H1 (cell line): ENCODE data around the gene DCAF4. TPM values are rescaled to one million over a fixed set of nuclear protein-coding genes. Genes with fewer than 3 reads are reported as not detected.

ENCODE experiments used
- CTCF ChIA-PET: fragments of 300-600 bp; sonication (Branson Sonifier 250); formaldehyde crosslinking; loops from one replicate; lab custom pipeline; 2021; ENCODE audit not compliant: partially characterized antibody; lab: Charles Lee
- POLR2A ChIA-PET: fragments of 300-600 bp; sonication (Branson Sonifier 250); formaldehyde crosslinking; loops from one replicate; lab custom pipeline; 2021; ENCODE audit warnings: inconsistent platforms; ENCODE audit not compliant: partially characterized antibody; lab: Charles Lee
- DNase-seq, 2 experiments: peaks; one replicate each; pipeline versions ENCODE4 v3.0.0 to v3.0.0-alpha.2; 2010 to 2022; ENCODE audit warnings: low spot score in 2 of 2, low read depth in 1 of 2, mixed read lengths in 1 of 2
- FAIRE-seq: peaks from 2 replicates; lab custom pipeline; 2011; peaks lifted over from hg19 to GRCh38; lab: Jason Lieb, UNC
- H2AFZ ChIP-seq: 2 replicates; pipeline ENCODE4 v1.8.1; 2012; ENCODE audit warnings: low read length, inconsistent platforms
- H2AK5ac ChIP-seq: 2 replicates; pipeline ENCODE4 v1.6.1; 2013; ENCODE audit warnings: low read depth, low read length
- H2BK120ac ChIP-seq: replicated peaks from 2 replicates; pipeline ENCODE3; 2013; ENCODE audit warnings: low read depth, low read length, inconsistent platforms
- H2BK12ac ChIP-seq: 2 replicates; pipeline ENCODE4 v1.6.1; 2013; ENCODE audit warnings: low read depth, low read length
- H2BK15ac ChIP-seq: 2 replicates; pipeline ENCODE4 v1.6.1; 2013; ENCODE audit warnings: low read length
- H2BK20ac ChIP-seq: 2 replicates; pipeline ENCODE4 v1.6.1; 2013; ENCODE audit warnings: low read length
- H2BK5ac ChIP-seq: 2 replicates; pipeline ENCODE4 v1.6.1; 2013; ENCODE audit warnings: low read depth, low read length
- H3K14ac ChIP-seq: 2 replicates; pipeline ENCODE4 v1.6.1; 2013; ENCODE audit warnings: inconsistent platforms; ENCODE audit not compliant: insufficient read length
- H3K18ac ChIP-seq: 2 replicates; pipeline ENCODE4 v1.6.1; 2013; ENCODE audit warnings: low read length; ENCODE audit errors: extremely low read depth
- H3K23ac ChIP-seq: 2 replicates; pipeline ENCODE4 v1.6.1; 2013; ENCODE audit warnings: inconsistent platforms; ENCODE audit not compliant: insufficient read length
- H3K23me2 ChIP-seq: 2 replicates; pipeline ENCODE4 v1.6.1; 2013; ENCODE audit warnings: low read depth, low read length
- H3K27ac ChIP-seq: 2 replicates; pipeline ENCODE4 v1.6.1; 2011; ENCODE audit warnings: low read depth, low read length, inconsistent platforms
- H3K27me3 ChIP-seq, 4 experiments: replicated peaks in 1 of 4; 1 replicate in 1 of 4; 2 replicates in 3 of 4; pipeline versions ENCODE4 v1.6.1 to v1.8.1; 2011 to 2013; ENCODE audit warnings: low read length in 3 of 4, mild to moderate bottlenecking in 3 of 4, inconsistent platforms in 2 of 4, mixed read lengths in 2 of 4, moderate library complexity in 1 of 4; ENCODE audit not compliant: control insufficient read depth in 3 of 4, insufficient read depth in 3 of 4; ENCODE audit errors: extremely low read depth in 1 of 4
- H3K36me3 ChIP-seq, 4 experiments: 2 replicates each; pipeline versions ENCODE4 v1.6.1 to v1.8.1; 2011 to 2013; ENCODE audit warnings: mild to moderate bottlenecking in 4 of 4, low read length in 3 of 4, moderate library complexity in 2 of 4, control low read depth in 1 of 4, inconsistent platforms in 1 of 4; ENCODE audit not compliant: insufficient read depth in 4 of 4, control insufficient read depth in 2 of 4
- H3K4ac ChIP-seq: replicated peaks from 2 replicates; pipeline ENCODE3; 2013; ENCODE audit warnings: low read length, low read depth, mixed read lengths, inconsistent platforms; ENCODE audit not compliant: insufficient read length
- H3K4me1 ChIP-seq, 4 experiments: replicated peaks in 1 of 4; 1 replicate in 1 of 4; 2 replicates in 3 of 4; pipeline versions ENCODE4 v1.6.1 to v1.8.1; 2011 to 2013; ENCODE audit warnings: low read length in 3 of 4, inconsistent platforms in 2 of 4, mixed read lengths in 1 of 4; ENCODE audit not compliant: insufficient read depth in 4 of 4, control insufficient read depth in 3 of 4
- H3K4me2 ChIP-seq, 2 experiments: 2 replicates each; pipeline versions ENCODE4 v1.6.1 to v1.8.1; 2011 to 2013; ENCODE audit warnings: low read depth in 2 of 2, low read length in 2 of 2, control low read depth in 1 of 2, inconsistent platforms in 1 of 2, mild to moderate bottlenecking in 1 of 2; ENCODE audit not compliant: insufficient read depth in 1 of 2
- H3K4me3 ChIP-seq, 4 experiments: fragments of 200-600, 300-600 bp in 1 of 4; sonication (generic), shearing (Covaris generic), sonication (Bioruptor Twin) in 1 of 4; 2 replicates each; pipeline versions ENCODE4 v1.5.1 to v1.8.1; 2011 to 2016; ENCODE audit warnings: low read length in 4 of 4, low read depth in 3 of 4, control low read depth in 2 of 4, inconsistent platforms in 2 of 4, mild to moderate bottlenecking in 2 of 4, mixed read lengths in 1 of 4, moderate library complexity in 1 of 4; ENCODE audit not compliant: insufficient read depth in 2 of 4; ENCODE audit errors: extremely low read depth in 1 of 4
- H3K56ac ChIP-seq: replicated peaks from 2 replicates; pipeline ENCODE3; 2013; ENCODE audit warnings: low read depth, mild to moderate bottlenecking, mixed read lengths, low read length, inconsistent platforms; ENCODE audit not compliant: insufficient read length
- H3K79me1 ChIP-seq: 2 replicates; pipeline ENCODE4 v1.6.1; 2013; ENCODE audit warnings: low read depth, low read length, control low read depth
- H3K79me2 ChIP-seq, 2 experiments: 2 replicates each; pipeline versions ENCODE4 v1.6.1 to v1.8.1; 2012 to 2013; ENCODE audit warnings: low read length in 2 of 2, mild to moderate bottlenecking in 2 of 2, inconsistent platforms in 1 of 2; ENCODE audit not compliant: insufficient read depth in 2 of 2, control insufficient read depth in 1 of 2
- H3K9ac ChIP-seq, 4 experiments: replicated peaks in 1 of 4; 1 replicate in 1 of 4; 2 replicates in 3 of 4; pipeline versions ENCODE4 v1.6.1 to v1.8.1; 2011 to 2013; ENCODE audit warnings: low read depth in 3 of 4, low read length in 3 of 4, control low read depth in 2 of 4, mild to moderate bottlenecking in 2 of 4, moderate library complexity in 2 of 4, inconsistent platforms in 1 of 4; ENCODE audit errors: extremely low read depth in 1 of 4
- H3K9me3 ChIP-seq, 2 experiments: 2 replicates each; pipeline versions ENCODE4 v1.6.1 to v1.8.1; 2012 to 2013; ENCODE audit warnings: mild to moderate bottlenecking in 2 of 2, moderate library complexity in 2 of 2, control low read depth in 1 of 2, inconsistent platforms in 1 of 2, low read depth in 1 of 2, low read length in 1 of 2, mixed read lengths in 1 of 2; ENCODE audit not compliant: insufficient read depth in 2 of 2
- H4K20me1 ChIP-seq, 2 experiments: replicated peaks in 1 of 2; 2 replicates each; pipeline versions ENCODE3 to v1.8.1; 2011 to 2013; ENCODE audit warnings: inconsistent platforms in 2 of 2, low read length in 2 of 2, mild to moderate bottlenecking in 1 of 2; ENCODE audit not compliant: insufficient read depth in 2 of 2, control insufficient read depth in 1 of 2
- H4K5ac ChIP-seq: 2 replicates; pipeline ENCODE4 v1.6.1; 2013; ENCODE audit warnings: low read length, low read depth, mixed read lengths, inconsistent platforms; ENCODE audit not compliant: insufficient read length
- H4K8ac ChIP-seq: 2 replicates; pipeline ENCODE4 v1.8.0; 2013; ENCODE audit warnings: mild to moderate bottlenecking, moderate library complexity, low read length, inconsistent platforms; ENCODE audit not compliant: insufficient read depth; ENCODE audit errors: extremely low read depth
- H4K91ac ChIP-seq: replicated peaks from 2 replicates; pipeline ENCODE3; 2013; ENCODE audit warnings: low read length, mixed read lengths, inconsistent platforms; ENCODE audit not compliant: insufficient read length
- BRCA1 ChIP-seq: IDR thresholded peaks from 2 replicates; pipeline ENCODE4 v1.6.1; 2012; ENCODE audit warnings: low read depth, low read length, improper control_type of control experiment
- CTBP2 ChIP-seq: IDR thresholded peaks from 2 replicates; pipeline ENCODE4 v1.7.0; 2011; ENCODE audit warnings: borderline replicate concordance, mild to moderate bottlenecking, moderate library complexity, mixed read lengths, low read length; ENCODE audit not compliant: insufficient read depth, insufficient read length
- EP300 ChIP-seq, 2 experiments: IDR thresholded peaks; 1 replicate in 1 of 2; 2 replicates in 1 of 2; pipeline ENCODE4 v1.6.1; 2011 to 2012; ENCODE audit warnings: low read depth in 2 of 2, low read length in 2 of 2, mild to moderate bottlenecking in 2 of 2, borderline replicate concordance in 1 of 2, inconsistent platforms in 1 of 2, moderate library complexity in 1 of 2
- EZH2 ChIP-seq: fragments of 200-600 bp; sonication (generic); IDR thresholded peaks from 2 replicates; pipeline ENCODE4 v1.7.1; 2012; ENCODE audit warnings: low read depth, mild to moderate bottlenecking, moderate library complexity, low read length, inconsistent platforms; ENCODE audit not compliant: severe bottlenecking
- GTF2F1 ChIP-seq: IDR thresholded peaks from 2 replicates; pipeline ENCODE4 v1.6.1; 2012; ENCODE audit warnings: low read depth, low read length, improper control_type of control experiment, borderline replicate concordance
- HDAC6 ChIP-seq: IDR thresholded peaks from one replicate; pipeline ENCODE4 v1.7.1; 2012; ENCODE audit warnings: low read depth, mild to moderate bottlenecking, inconsistent platforms, low read length, moderate library complexity
- KDM1A ChIP-seq: fragments of 200-600, 300-600 bp; sonication (generic); IDR thresholded peaks from 2 replicates; pipeline ENCODE4 v1.7.1; 2016; ENCODE audit warnings: mild to moderate bottlenecking, low read length, borderline replicate concordance
- RFX5 ChIP-seq: IDR thresholded peaks from 2 replicates; pipeline ENCODE4 v1.6.1; 2011; ENCODE audit warnings: low read depth, low read length, improper control_type of control experiment, borderline replicate concordance
- SIRT6 ChIP-seq: IDR thresholded peaks from one replicate; pipeline ENCODE4 v1.7.1; 2012; ENCODE audit warnings: low read length, inconsistent platforms
- SIX5 ChIP-seq: IDR thresholded peaks from 2 replicates; pipeline ENCODE4 v1.6.1; 2011; ENCODE audit warnings: mild to moderate bottlenecking, low read depth, low read length
- WGBS, 2 experiments: shearing (Covaris generic) in 1 of 2; methylation state at CpG; one replicate each; pipeline versions ENCODE4 v1.1.6 to v1.1.7; 2013 to 2015; ENCODE audit warnings: low lambda C conversion rate in 2 of 2, mixed read lengths in 2 of 2, inconsistent platforms in 1 of 2, low coverage in 1 of 2, missing lambda C conversion rate in 1 of 2; ENCODE audit not compliant: insufficient replicate concordance in 2 of 2, insufficient coverage in 1 of 2, insufficient read length in 1 of 2; ENCODE audit errors: extremely low coverage in 1 of 2, missing lambda C conversion rate in 1 of 2; 5-methylcytosine and 5-hydroxymethylcytosine counted together
- polyA plus RNA-seq, 7 experiments: library from polyadenylated mRNA; depleted of rRNA in 3 of 7; stranded (reverse) in 5 of 7; unstranded in 2 of 7; fragments of >200 nt in 5 of 7; fragments of 200-250 nt in 2 of 7; gene quantifications; 1 replicate in 5 of 7; 2 replicates in 1 of 7; 4 replicates in 1 of 7; pipeline versions ENCODE4 v1.2.1 to v1.2.3, GENCODE V29; 2011 to 2013; ENCODE audit warnings: missing spikeins in 2 of 7, mixed read lengths in 2 of 7
- total RNA-seq: library from RNA; stranded (reverse); fragmentation: NEBNext Ultra II Directional; extraction: Animal tissue kit (Norgen Biotek cat#: 25700); gene quantifications from 2 replicates; pipeline ENCODE4 v1.2.1, GENCODE V29; 2021
- TF ChIP-seq, protein P1 (sequence below): IDR thresholded peaks from 2 replicates; pipeline ENCODE4 v1.6.1; 2012; ENCODE audit warnings: inconsistent platforms
- TF ChIP-seq, protein P2 (sequence below): IDR thresholded peaks from 2 replicates; pipeline ENCODE4 v1.6.1; 2011; ENCODE audit warnings: low read depth, mild to moderate bottlenecking, low read length; ENCODE audit not compliant: insufficient read depth

DCAF4 gene
- total and polyA plus RNA-seq, 2 of the 8 experiments (the other 6 are each of a cell fraction or from before 2014, with no cell fraction given) = 17.0 to 21.1 TPM

DNA sequence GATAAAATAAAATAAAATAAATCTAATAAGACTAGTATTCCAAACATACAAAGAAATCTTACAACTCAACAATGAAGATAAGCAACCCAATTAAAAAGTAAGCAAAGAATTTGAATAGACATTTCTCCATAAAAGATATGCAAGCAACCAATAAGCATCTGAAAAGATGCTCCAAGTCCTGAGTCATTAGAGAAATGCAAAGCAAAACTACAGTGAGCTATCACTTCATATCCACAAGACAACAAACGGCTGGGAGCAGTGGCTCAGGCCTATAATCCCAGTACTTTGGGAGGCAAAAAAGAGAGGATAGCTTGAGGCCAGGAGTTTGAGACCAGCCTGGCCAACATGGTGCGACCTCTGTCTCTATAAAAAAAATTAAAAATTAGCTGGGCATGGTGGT, 73.8 kb downstream of the DCAF4 start:
- H4K8ac ChIP-seq = no peak overlapping the region
- H2AK5ac ChIP-seq = no peak overlapping the region
- FAIRE-seq (no peak), DNase-seq (no peak)
- H2BK120ac ChIP-seq = no peak overlapping the region
- no peak overlapping the region for H3K23ac ChIP-seq
- H3K27ac ChIP-seq = no peak overlapping the region
- no peak overlapping the region for H3K56ac ChIP-seq
- peaks cover 0 to 5% (median 0%) of the 10 kb centered on the region in 4 experiments; a peak in 3 of 7 replicates for H3K4me1 ChIP-seq
- H4K5ac ChIP-seq = no peak overlapping the region
- no peak overlapping the region for H2AFZ ChIP-seq
- WGBS, 2 experiments = 74% methylated on average over 2 of the region's 2 CpGs; no CpG with 5 or more reads in 1 of the 2 experiments
- no peak overlapping the region for H3K14ac ChIP-seq
- no peaks in the 10 kb centered on the region for H4K20me1 ChIP-seq
- no peak overlapping the region for H3K4me3 ChIP-seq
- no peak overlapping the region for H3K4ac ChIP-seq
- no peak overlapping the region for H2BK20ac ChIP-seq
- no peak overlapping the region for H3K4me2 ChIP-seq
- no peak overlapping the region for H4K91ac ChIP-seq
- peaks cover 0 to 4% (median 3%) of the 10 kb centered on the region in 4 experiments; a peak in 3 of 8 replicates for H3K36me3 ChIP-seq
- H3K18ac ChIP-seq = no peak overlapping the region
- H3K79me1 ChIP-seq = peaks cover 2% of the 10 kb centered on the region; the same call in 1 of the 2 replicates
- no peak overlapping the region for H2BK15ac ChIP-seq
- no peak overlapping the region for H2BK5ac ChIP-seq
- no peak overlapping the region for H2BK12ac ChIP-seq
- ChIA-PET CTCF (interaction anchor here (1.0 kb wide), 1 partner anchor 484 kb away, joined by 4 read pairs; no protein-coding TSS in a partner anchor), POLR2A (interaction anchor here (1.0 to 1.6 kb wide), 3 partner anchors 13 to 59 kb away, joined by 3 to 5 read pairs (median 5); partner anchors contain the start of gene RBM25)
- no peak overlapping the region for H3K9ac ChIP-seq
- H3K79me2 ChIP-seq = peaks cover 0 to 6% of the 10 kb centered on the region in 2 experiments; a peak in 2 of 4 replicates
- no peaks in the 10 kb centered on the region; the same call in 1 of the 2 replicates for H3K23me2 ChIP-seq
- no peaks in the 10 kb centered on the region for H3K9me3 ChIP-seq
- no peaks in the 10 kb centered on the region for H3K27me3 ChIP-seq
- TF ChIP-seq EZH2 (no peak), RFX5 (no peak), SIRT6 (no peak), EP300 (IDR thresholded peaks at IDR 0.05; ENCODE audit: borderline replicate concordance in 1 of 2, low read depth in 2 of 2, low read length in 2 of 2) (no peak), GTF2F1 (no peak), CTBP2 (no peak), BRCA1 (no peak), HDAC6 (no peak), KDM1A (no peak), SIX5 (no peak)
- TF ChIP-seq, protein P1, sequence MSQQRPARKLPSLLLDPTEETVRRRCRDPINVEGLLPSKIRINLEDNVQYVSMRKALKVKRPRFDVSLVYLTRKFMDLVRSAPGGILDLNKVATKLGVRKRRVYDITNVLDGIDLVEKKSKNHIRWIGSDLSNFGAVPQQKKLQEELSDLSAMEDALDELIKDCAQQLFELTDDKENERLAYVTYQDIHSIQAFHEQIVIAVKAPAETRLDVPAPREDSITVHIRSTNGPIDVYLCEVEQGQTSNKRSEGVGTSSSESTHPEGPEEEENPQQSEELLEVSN = no peak
- TF ChIP-seq, protein P2, sequence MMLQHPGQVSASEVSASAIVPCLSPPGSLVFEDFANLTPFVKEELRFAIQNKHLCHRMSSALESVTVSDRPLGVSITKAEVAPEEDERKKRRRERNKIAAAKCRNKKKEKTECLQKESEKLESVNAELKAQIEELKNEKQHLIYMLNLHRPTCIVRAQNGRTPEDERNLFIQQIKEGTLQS = no peak
